ENCODE results near the gene TRMO. TPM values are rescaled to one million over a fixed set of nuclear protein-coding genes. Genes with fewer than 3 reads are reported as not detected.

Gene TRMO
- total RNA-seq, 1 experiment from 2014 or later: 8.6 TPM

DNA sequence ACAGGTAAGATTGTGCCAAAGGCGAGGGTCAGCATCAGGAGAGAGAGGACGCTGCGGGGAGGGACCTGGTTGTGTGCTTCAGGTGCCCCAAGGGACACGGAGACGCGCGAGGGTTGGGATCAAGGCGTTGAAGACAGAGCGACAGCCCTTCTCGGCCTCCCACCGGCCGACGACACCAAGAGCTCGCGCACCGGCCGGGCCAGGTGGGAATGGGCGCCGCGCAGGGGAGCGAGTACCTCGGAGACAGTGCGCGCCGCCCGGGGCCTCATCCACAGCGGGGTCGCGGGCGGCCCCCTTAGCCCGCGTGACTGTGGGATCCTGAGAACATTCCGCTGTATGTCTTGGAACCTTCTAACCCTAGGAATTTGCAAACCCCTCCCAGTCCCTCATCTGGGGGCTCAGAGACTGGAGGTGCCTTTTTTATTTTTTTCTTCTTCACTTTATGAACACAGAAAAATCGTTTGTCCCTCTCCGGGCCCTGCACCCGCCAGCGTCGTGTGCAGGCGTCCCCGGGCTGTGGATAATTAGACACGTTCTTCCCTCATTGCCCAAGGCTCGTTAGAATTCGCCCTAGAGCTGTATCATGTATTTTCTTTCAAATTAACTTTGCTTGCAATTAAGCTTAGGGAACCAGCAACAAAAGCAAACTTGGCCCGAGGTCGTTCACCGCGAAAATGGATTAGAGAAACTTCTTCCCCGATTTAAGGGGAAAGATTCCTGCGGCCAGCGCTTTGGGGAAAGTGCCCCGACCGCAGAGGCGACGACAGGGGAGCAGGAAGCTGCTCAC, 64.5 kb downstream of the TRMO start:
- Mint-ChIP-seq H3K27me3 (ENCODE audit: low read depth) (peaks cover 93% of the 10 kb centered on the region), H3K4me3 (peak overlapping the region in 1 of 2 experiments; percentile 71; a peak in 4 of 5 replicates), H3K27ac (no peak overlapping the region), H3K9me3 (peaks cover 3% of the 10 kb centered on the region in 2 experiments; a peak in 1 of 5 replicates), H3K36me3 (ENCODE audit: insufficient read depth in 1 of 3, low read depth in 3 of 3) (peaks cover 0 to 1% (median 0%) of the 10 kb centered on the region in 3 experiments; a peak in 3 of 7 replicates), H3K4me1 (peaks cover 18 to 26% of the 10 kb centered on the region in 2 experiments)
- H3K79me2 ChIP-seq (ENCODE audit: insufficient read depth, low read length): no peaks in the 10 kb centered on the region
- peaks cover 80% of the 10 kb centered on the region for H3K27me3 ChIP-seq (ENCODE audit: insufficient read depth, low read length)
- H3K27ac ChIP-seq (ENCODE audit: insufficient read length, low read depth, low read length): no peak overlapping the region
- H3K23me2 ChIP-seq (ENCODE audit: insufficient read length, low read depth, low read length, poor library complexity, severe bottlenecking): peaks cover 7% of the 10 kb centered on the region
- H3K18ac ChIP-seq (ENCODE audit: insufficient read length, low read depth, low read length): no peak overlapping the region
- no peak overlapping the region for H4K5ac ChIP-seq (ENCODE audit: insufficient read length, low read depth, low read length)
- no peak for DNase-seq
- no peak overlapping the region for H4K8ac ChIP-seq (replicated peaks; ENCODE audit: insufficient read length, low read depth, low read length)
- H3K9me3 ChIP-seq (ENCODE audit: control insufficient read depth, low read depth, low read length): no peaks in the 10 kb centered on the region
- H2AFZ ChIP-seq (ENCODE audit: low read length): no peak overlapping the region
- no peak overlapping the region for H3K56ac ChIP-seq (ENCODE audit: insufficient read length, low read depth, low read length)
- no peak overlapping the region for H4K91ac ChIP-seq (ENCODE audit: insufficient read length, low read depth, low read length)
- H3K4me1 ChIP-seq (ENCODE audit: insufficient read depth, low read length): no peaks in the 10 kb centered on the region; the same call in 1 of the 2 replicates
- no peak overlapping the region for H3K4ac ChIP-seq (ENCODE audit: low read depth, low read length)
- no peaks in the 10 kb centered on the region for H3K79me1 ChIP-seq (ENCODE audit: insufficient read depth, low read depth, low read length, poor library complexity, severe bottlenecking)
- no peak overlapping the region for H3T11ph ChIP-seq (ENCODE audit: low read length)
- no CpG with 5 or more reads among the region's 54 CpGs for WGBS (ENCODE audit: extremely low coverage, insufficient read length, low lambda C conversion rate)
- no peak overlapping the region for H3K23ac ChIP-seq (ENCODE audit: insufficient read length, low read depth, low read length)
- H2BK20ac ChIP-seq (ENCODE audit: low read depth, low read length, poor library complexity, severe bottlenecking): no peak overlapping the region
- no peak overlapping the region for H2BK120ac ChIP-seq (ENCODE audit: low read depth, low read length, poor library complexity, severe bottlenecking)
- TF ChIP-seq, protein P1, sequence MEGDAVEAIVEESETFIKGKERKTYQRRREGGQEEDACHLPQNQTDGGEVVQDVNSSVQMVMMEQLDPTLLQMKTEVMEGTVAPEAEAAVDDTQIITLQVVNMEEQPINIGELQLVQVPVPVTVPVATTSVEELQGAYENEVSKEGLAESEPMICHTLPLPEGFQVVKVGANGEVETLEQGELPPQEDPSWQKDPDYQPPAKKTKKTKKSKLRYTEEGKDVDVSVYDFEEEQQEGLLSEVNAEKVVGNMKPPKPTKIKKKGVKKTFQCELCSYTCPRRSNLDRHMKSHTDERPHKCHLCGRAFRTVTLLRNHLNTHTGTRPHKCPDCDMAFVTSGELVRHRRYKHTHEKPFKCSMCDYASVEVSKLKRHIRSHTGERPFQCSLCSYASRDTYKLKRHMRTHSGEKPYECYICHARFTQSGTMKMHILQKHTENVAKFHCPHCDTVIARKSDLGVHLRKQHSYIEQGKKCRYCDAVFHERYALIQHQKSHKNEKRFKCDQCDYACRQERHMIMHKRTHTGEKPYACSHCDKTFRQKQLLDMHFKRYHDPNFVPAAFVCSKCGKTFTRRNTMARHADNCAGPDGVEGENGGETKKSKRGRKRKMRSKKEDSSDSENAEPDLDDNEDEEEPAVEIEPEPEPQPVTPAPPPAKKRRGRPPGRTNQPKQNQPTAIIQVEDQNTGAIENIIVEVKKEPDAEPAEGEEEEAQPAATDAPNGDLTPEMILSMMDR (conservative IDR thresholded peaks at IDR 0.05): no peak
- H3K4me2 ChIP-seq (ENCODE audit: insufficient read depth, insufficient read length, low read length): peak overlapping the region; percentile 47
- no peak overlapping the region for H3K9ac ChIP-seq (ENCODE audit: extremely low read depth, insufficient read length, low read length)
- H2BK15ac ChIP-seq (ENCODE audit: low read depth, low read length): no peak overlapping the region
- H2BK5ac ChIP-seq (ENCODE audit: insufficient read length, low read length): no peak overlapping the region
- H2BK12ac ChIP-seq (ENCODE audit: insufficient read length, low read depth, low read length): no peak overlapping the region
- H4K20me1 ChIP-seq (ENCODE audit: control insufficient read depth, insufficient read depth, insufficient read length): no peaks in the 10 kb centered on the region
- no peak overlapping the region for H2AK5ac ChIP-seq (ENCODE audit: insufficient read length, low read length)
- no peak overlapping the region; the same call in 1 of the 2 replicates for H3K14ac ChIP-seq (ENCODE audit: insufficient read depth, low read length)

Measured in H9 (cell line).